ENCODE results near the gene LMNB1. TPM values are rescaled to one million over a fixed set of nuclear protein-coding genes. Genes with fewer than 3 reads are reported as not detected.

LMNB1 gene
- total and polyA plus RNA-seq, 2 of the 13 experiments (the other 11 are each of a cell fraction or from before 2014, with no cell fraction given): 12.5 to 159 TPM

GRCh38 chr5:126776499-126777256, at the start of gene LMNB1 (continued):
- TF ChIP-seq PRDM10 (CRISPR knock-in tag; IDR thresholded peaks at IDR 0.05; ENCODE audit: low read depth) (0 out of 2 replicates have a peak, but pooled peaks have one; percentile 22), PRMT3 (CRISPR knock-in tag; IDR thresholded peaks at IDR 0.05; ENCODE audit: borderline replicate concordance, low read depth) (peak; percentile 72; the same call in 1 of the 2 replicates), ARNTL (CRISPR knock-in tag; IDR thresholded peaks at IDR 0.05) (no peak), ZFP82 (CRISPR knock-in tag; IDR thresholded peaks at IDR 0.05; ENCODE audit: borderline replicate concordance) (peak; percentile 65; the same call in 1 of the 2 replicates), ZFP36L2 (CRISPR knock-in tag; IDR thresholded peaks at IDR 0.05) (no peak), ZNF703 (CRISPR knock-in tag; IDR thresholded peaks at IDR 0.05; ENCODE audit: borderline replicate concordance) (0 out of 2 replicates have a peak, but pooled peaks have one; percentile 68), ATF6 (CRISPR knock-in tag; conservative IDR thresholded peaks at IDR 0.05) (no peak), FOXK1 (CRISPR knock-in tag; IDR thresholded peaks at IDR 0.05; ENCODE audit: borderline replicate concordance, low read depth) (no peak), ATF7 (IDR thresholded peaks at IDR 0.05) (no peak), ATF7 (CRISPR knock-in tag; IDR thresholded peaks at IDR 0.05) (no peak; the same call in 1 of the 2 replicates), E2F2 (CRISPR knock-in tag; IDR thresholded peaks at IDR 0.05; ENCODE audit: borderline replicate concordance) (0 out of 2 replicates have a peak, but pooled peaks have one; percentile 37), ZSCAN5A (CRISPR knock-in tag; IDR thresholded peaks at IDR 0.05; ENCODE audit: borderline replicate concordance) (no peak), MTA3 (CRISPR knock-in tag; IDR thresholded peaks at IDR 0.05) (no peak), GATA4 (IDR thresholded peaks at IDR 0.05; ENCODE audit: borderline replicate concordance, low read depth) (peak; percentile 29; the same call in 1 of the 2 replicates), SRSF9 (IDR thresholded peaks at IDR 0.05; ENCODE audit: borderline replicate concordance, insufficient read depth, low read depth, low read length, poor library complexity, severe bottlenecking) (no peak), KLF13 (CRISPR knock-in tag; IDR thresholded peaks at IDR 0.05) (no peak), SP4 (CRISPR knock-in tag; IDR thresholded peaks at IDR 0.05) (peak; percentile 75; the same call in 1 of the 2 replicates), ZC3H13 (CRISPR knock-in tag; IDR thresholded peaks at IDR 0.05) (peak; percentile 96), CENPT (CRISPR knock-in tag; IDR thresholded peaks at IDR 0.05; ENCODE audit: low read depth) (no peak), MED1 (CRISPR knock-in tag; IDR thresholded peaks at IDR 0.05) (peak; percentile 52; the same call in 1 of the 2 replicates), ZSCAN25 (CRISPR knock-in tag; IDR thresholded peaks at IDR 0.05) (no peak)
